Measurements from ENCODE around the gene RNF212. TPM values are rescaled to one million over a fixed set of nuclear protein-coding genes. Genes with fewer than 3 reads are reported as not detected.
"Not testable (repeated sequence)": the region's sequence is repeated elsewhere in the genome, so short reads cannot be mapped to it uniquely, and the experiment has no call there.

RNF212 gene
- total RNA-seq, 1 donor from 2014 or later = 11.2 TPM

- no peak for TF ChIP-seq CTCF (IDR thresholded peaks at IDR 0.05; ENCODE audit: unreplicated experiment)
- H3K36me3 Mint-ChIP-seq (ENCODE audit: insufficient read depth) = no peaks in the 10 kb centered on the region
- H3K9me3 Mint-ChIP-seq (ENCODE audit: low read depth) = no peaks in the 10 kb centered on the region
- DNase-seq (ENCODE audit: low spot score, unreplicated experiment) = no peak
- peaks cover 57% of the 10 kb centered on the region for H3K27me3 Mint-ChIP-seq
- H3K4me1 Mint-ChIP-seq (ENCODE audit: low read depth) = peaks cover 6% of the 10 kb centered on the region
- no peak overlapping the region for H3K27ac Mint-ChIP-seq
- H3K4me3 Mint-ChIP-seq (ENCODE audit: low read depth) = no peak overlapping the region
Observed at GRCh38 chr4:1055721-1056590, 57.4 kb downstream of the RNF212 start.

- H3K4me1 Mint-ChIP-seq (ENCODE audit: low read depth) = not testable (repeated sequence)
Observed at GRCh38 chr4:1055243-1055701, 58.1 kb downstream of the RNF212 start.

GRCh38 chr4:1054696-1055242 is 58.6 kb downstream of the RNF212 start:
- not testable (repeated sequence) for DNase-seq (ENCODE audit: low spot score, unreplicated experiment); H3K27ac Mint-ChIP-seq; H3K9me3 Mint-ChIP-seq (ENCODE audit: low read depth); H3K4me3 Mint-ChIP-seq (ENCODE audit: low read depth); H3K36me3 Mint-ChIP-seq (ENCODE audit: insufficient read depth); H3K4me1 Mint-ChIP-seq (ENCODE audit: low read depth)
- H3K27me3 Mint-ChIP-seq = peaks cover 69% of the 10 kb centered on the region

More at GRCh38 chr4:1055243-1055701, 58.1 kb downstream of the RNF212 start:
- DNase-seq (ENCODE audit: low spot score, unreplicated experiment); H3K9me3 Mint-ChIP-seq (ENCODE audit: low read depth); H3K36me3 Mint-ChIP-seq (ENCODE audit: insufficient read depth); H3K4me3 Mint-ChIP-seq (ENCODE audit: low read depth); H3K27ac Mint-ChIP-seq: not testable (repeated sequence)
- peaks cover 64% of the 10 kb centered on the region for H3K27me3 Mint-ChIP-seq

GRCh38 chr4:1053891-1054290 is 59.5 kb downstream of the RNF212 start:
- H3K4me3 Mint-ChIP-seq (ENCODE audit: low read depth); H3K36me3 Mint-ChIP-seq (ENCODE audit: insufficient read depth); H3K27ac Mint-ChIP-seq; DNase-seq (ENCODE audit: low spot score, unreplicated experiment); H3K9me3 Mint-ChIP-seq (ENCODE audit: low read depth); H3K4me1 Mint-ChIP-seq (ENCODE audit: low read depth): not testable (repeated sequence)
- H3K27me3 Mint-ChIP-seq = peaks cover 68% of the 10 kb centered on the region

- TF ChIP-seq CTCF (IDR thresholded peaks at IDR 0.05; ENCODE audit: unreplicated experiment) = no peak
- Mint-ChIP-seq H3K9me3 (ENCODE audit: low read depth) (no peaks in the 10 kb centered on the region), H3K27me3 (peaks cover 65% of the 10 kb centered on the region), H3K36me3 (ENCODE audit: insufficient read depth) (no peaks in the 10 kb centered on the region), H3K4me3 (ENCODE audit: low read depth) (no peak overlapping the region), H3K27ac (no peak overlapping the region), H3K4me1 (ENCODE audit: low read depth) (no peaks in the 10 kb centered on the region)
- no peak for DNase-seq (ENCODE audit: low spot score, unreplicated experiment)
Observed at GRCh38 chr4:1053080-1053661, 60.2 kb downstream of the RNF212 start.

GRCh38 chr4:1052231-1052671 is 61.1 kb downstream of the RNF212 start:
- TF ChIP-seq CTCF (IDR thresholded peaks at IDR 0.05; ENCODE audit: unreplicated experiment) = no peak
- Mint-ChIP-seq H3K36me3 (ENCODE audit: insufficient read depth) (no peaks in the 10 kb centered on the region), H3K27ac (no peak overlapping the region), H3K4me3 (ENCODE audit: low read depth) (no peak overlapping the region), H3K4me1 (ENCODE audit: low read depth) (no peaks in the 10 kb centered on the region), H3K9me3 (ENCODE audit: low read depth) (no peaks in the 10 kb centered on the region), H3K27me3 (peaks cover 68% of the 10 kb centered on the region)
- DNase-seq (ENCODE audit: low spot score, unreplicated experiment) = no peak

All from progenitor cell of endocrine pancreas (in vitro differentiated cells).